NCI-H2081 treated with DMSO at 0.1 percent for 48 hours (cell line): ENCODE data around the gene COQ9.
"Not testable (repeated sequence)": the region's sequence is repeated elsewhere in the genome, so short reads cannot be mapped to it uniquely, and the experiment has no call there.

Experiments
- DNase-seq: peaks from one replicate; lab custom pipeline; 2025; lab: John Stamatoyannopoulos, UW

COQ9 gene

GRCh38 chr16:57447186-57447962 lies at the start of gene COQ9, which contains the start of gene CIAPIN1:
Gene COQ9 (plus strand): TSS chr16:57447479. CDS start chr16:57447506, 27 bp downstream.
Gene CIAPIN1 (minus strand): TSS chr16:57447385. CDS start chr16:57440928, 6,457 bp downstream.
- DNase-seq = peak; percentile 42

- not testable (repeated sequence) for DNase-seq
These were observed 49.8 kb upstream of the COQ9 start for GRCh38 chr16:57397493-57397892.

GRCh38 chr16:57401943-57402640 lies 45.2 kb upstream of the COQ9 start:
- no peak for DNase-seq

- no peak for DNase-seq
These were observed 43.1 kb upstream of the COQ9 start, which contains the start of gene CCL17 for GRCh38 chr16:57403965-57404817. Gene CCL17 (plus strand): TSS chr16:57404767. CDS start chr16:57413933, 9,166 bp downstream.

- DNase-seq = no peak
These were observed 42.2 kb upstream of the COQ9 start for GRCh38 chr16:57405097-57405496.

- no peak for DNase-seq
These were observed 40.4 kb upstream of the COQ9 start for GRCh38 chr16:57406881-57407280.

GRCh38 chr16:57407521-57408353 lies 39.5 kb upstream of the COQ9 start:
- DNase-seq = no peak

GRCh38 chr16:57409065-57409464 lies 38.2 kb upstream of the COQ9 start:
- no peak for DNase-seq

GRCh38 chr16:57409870-57410587 lies 37.2 kb upstream of the COQ9 start:
- DNase-seq = no peak

GRCh38 chr16:57411362-57411976 lies 35.8 kb upstream of the COQ9 start:
- DNase-seq = no peak

- no peak for DNase-seq
These were observed 34.7 kb upstream of the COQ9 start for GRCh38 chr16:57412584-57412983.

- no peak for DNase-seq
These were observed 34.0 kb upstream of the COQ9 start for GRCh38 chr16:57413301-57413730.

GRCh38 chr16:57413733-57414132 lies 33.5 kb upstream of the COQ9 start:
- DNase-seq = no peak

GRCh38 chr16:57416084-57416483 lies 31.2 kb upstream of the COQ9 start:
- DNase-seq = no peak

GRCh38 chr16:57419506-57419905 lies 27.8 kb upstream of the COQ9 start:
- DNase-seq = no peak

- no peak for DNase-seq
These were observed 25.0 kb upstream of the COQ9 start for GRCh38 chr16:57422026-57422944.

- DNase-seq = no peak
These were observed 24.1 kb upstream of the COQ9 start for GRCh38 chr16:57423152-57423551.

- DNase-seq = no peak
These were observed 22.7 kb upstream of the COQ9 start for GRCh38 chr16:57424583-57424982.

GRCh38 chr16:57426356-57426755 lies 20.9 kb upstream of the COQ9 start:
- DNase-seq = no peak
